COLO668 (cell line): Measurements from ENCODE around the gene FZD1.
A peak's percentile ranks its signal among the peaks of the same experiment; 100 is the strongest.

Experiments
- DNase-seq: peaks from one replicate; lab custom pipeline; 2025; ENCODE audit not compliant: unreplicated experiment; lab: John Stamatoyannopoulos, UW

The FZD1 gene

GRCh38 chr7:91264924-91265681, 870 bp downstream of the FZD1 start:
- peak; percentile 81 for DNase-seq

- DNase-seq, result peak; percentile 67
These were observed 1.4 kb downstream of the FZD1 start for GRCh38 chr7:91265693-91266066.

- peak; percentile 56 for DNase-seq
These were observed 1.9 kb downstream of the FZD1 start for GRCh38 chr7:91266067-91266688.

DNA sequence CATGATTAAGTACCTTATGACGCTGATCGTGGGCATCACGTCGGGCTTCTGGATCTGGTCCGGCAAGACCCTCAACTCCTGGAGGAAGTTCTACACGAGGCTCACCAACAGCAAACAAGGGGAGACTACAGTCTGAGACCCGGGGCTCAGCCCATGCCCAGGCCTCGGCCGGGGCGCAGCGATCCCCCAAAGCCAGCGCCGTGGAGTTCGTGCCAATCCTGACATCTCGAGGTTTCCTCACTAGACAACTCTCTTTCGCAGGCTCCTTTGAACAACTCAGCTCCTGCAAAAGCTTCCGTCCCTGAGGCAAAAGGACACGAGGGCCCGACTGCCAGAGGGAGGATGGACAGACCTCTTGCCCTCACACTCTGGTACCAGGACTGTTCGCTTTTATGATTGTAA, 2.5 kb downstream of the FZD1 start:
- no peak for DNase-seq

- peak; percentile 19 for DNase-seq
These were observed 3.1 kb downstream of the FZD1 start for GRCh38 chr7:91267171-91267955.

DNA sequence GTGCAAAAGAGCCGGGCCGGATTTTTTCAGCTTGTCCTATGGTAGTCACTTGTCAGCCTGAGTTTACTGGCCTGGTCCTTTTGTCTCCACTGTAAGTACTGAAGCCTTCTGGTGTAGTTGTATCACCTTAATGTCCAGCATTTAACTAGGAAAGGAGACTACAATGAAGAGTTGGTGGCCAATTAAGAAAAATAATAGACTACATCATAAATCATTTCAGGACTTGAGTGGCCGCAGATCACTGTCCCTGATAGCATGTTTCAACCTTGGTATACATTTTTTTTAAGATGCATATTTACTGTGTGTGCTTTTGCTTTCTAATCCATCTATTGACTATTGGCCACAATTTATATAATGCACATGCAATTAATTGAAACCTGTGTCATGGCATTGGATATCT, 6.1 kb downstream of the FZD1 start:
- DNase-seq, result no peak

DNA sequence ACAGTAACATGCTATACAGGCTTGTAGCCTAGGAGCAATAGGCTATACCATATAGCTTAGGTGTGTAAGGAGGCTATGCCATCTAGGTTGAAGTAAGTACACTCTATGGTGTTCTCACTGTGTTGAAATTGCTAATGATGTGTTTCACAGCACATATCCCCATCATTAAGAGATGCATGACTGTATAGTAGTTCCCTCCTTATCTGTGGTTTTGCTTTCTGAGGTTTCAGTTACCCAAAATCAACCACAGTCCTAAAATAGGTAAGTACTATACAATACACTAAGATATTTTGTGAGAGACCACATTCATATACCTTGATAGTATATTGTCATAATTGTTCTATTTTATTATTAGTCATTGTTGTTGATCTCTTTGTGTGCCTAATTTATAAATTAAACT, 12.7 kb downstream of the FZD1 start:
- DNase-seq, result no peak

DNA sequence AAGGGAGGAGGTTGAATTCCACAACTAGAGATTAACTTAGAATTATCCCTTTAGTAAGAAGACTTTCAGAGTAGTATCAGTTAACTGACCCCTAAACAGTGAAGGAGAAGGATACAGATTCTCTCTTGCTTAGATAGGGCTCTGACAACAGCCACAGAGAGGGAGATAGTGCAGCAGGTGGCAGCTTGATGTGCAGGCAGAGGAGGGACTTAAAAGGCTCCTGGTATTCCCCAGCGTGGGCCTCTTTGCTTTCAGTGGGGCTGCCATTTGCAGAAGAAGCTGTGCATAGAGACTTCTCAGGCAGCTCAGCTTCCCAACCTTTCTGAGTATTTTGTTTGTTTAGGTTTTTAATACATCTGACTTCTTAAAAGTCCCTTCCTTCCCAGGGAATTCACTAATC, 16.0 kb downstream of the FZD1 start:
- DNase-seq, result no peak

DNA sequence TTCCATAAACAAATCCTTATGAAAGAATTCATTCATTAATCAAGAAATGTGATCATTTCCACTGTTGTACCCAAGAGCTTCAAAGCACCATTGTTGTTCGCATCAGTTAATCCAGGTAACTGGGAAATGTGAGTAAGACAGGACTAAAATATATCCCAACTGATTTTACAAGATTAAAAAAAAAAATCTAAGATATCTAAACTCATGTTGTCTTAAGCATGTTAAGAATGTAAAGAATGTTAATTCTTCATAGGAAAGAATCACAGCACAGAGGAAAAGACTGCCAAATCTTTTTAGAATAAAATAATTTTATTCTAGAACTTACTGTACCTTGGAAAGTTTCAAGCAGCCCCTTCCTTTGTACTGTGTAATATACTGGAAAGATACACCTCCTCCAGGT, 16.4 kb downstream of the FZD1 start:
- no peak for DNase-seq

- DNase-seq, result no peak
These were observed 21.6 kb downstream of the FZD1 start for GRCh38 chr7:91285696-91286355.

DNA sequence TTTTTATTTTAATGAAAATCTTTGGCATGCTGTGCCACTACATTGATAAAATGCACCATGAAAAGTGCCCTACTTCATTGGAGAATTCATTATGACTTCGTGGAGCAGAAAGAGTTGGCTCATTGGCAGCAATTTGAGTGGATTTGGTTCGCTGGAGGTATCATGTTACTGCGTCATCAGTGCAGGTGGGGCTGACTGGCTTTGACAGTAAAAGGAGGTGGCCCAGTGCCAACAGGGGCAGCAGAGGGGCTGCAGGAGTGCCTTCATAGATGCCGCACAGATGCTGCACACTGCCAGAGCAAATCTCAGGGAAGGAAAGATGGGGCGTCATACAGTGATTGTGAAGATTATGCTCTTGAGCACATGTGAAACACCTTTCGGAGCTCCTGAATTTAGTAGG, 22.2 kb downstream of the FZD1 start:
- DNase-seq, result peak; percentile 41

DNA sequence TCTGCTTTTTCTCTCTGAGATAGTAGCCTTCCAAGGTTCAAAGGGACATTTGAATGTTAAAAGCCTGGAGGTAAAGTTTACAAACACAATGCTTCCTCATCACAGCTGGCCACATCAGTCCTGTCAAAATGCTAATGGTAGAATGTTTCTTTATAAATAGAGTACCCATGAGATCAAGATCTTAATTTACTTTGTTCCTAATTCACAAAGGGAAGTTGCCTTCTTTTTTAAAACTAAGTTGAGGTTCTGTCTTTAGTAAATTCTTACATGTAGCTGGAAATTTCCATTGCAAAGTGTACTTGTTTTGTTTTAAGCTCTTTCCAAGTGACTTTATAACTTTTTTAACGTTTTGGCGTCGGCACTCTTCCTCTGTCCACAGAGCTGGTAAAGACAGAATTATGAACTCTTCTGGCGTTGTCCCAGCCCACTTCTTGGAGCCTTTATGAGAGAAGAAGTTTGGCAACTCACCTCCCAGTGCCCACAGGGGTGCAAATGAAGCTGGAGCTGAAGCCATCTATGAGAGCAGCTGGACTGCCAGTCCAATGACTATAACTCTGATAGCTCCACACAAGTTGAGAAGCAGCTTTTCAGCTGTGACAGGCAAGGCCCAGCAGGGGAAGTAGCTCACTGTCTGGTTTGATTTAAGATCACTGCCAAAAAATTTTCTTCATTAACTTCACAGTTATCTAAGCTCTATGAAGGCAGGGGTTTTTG, 23.3 kb downstream of the FZD1 start:
- DNase-seq, result no peak

DNA sequence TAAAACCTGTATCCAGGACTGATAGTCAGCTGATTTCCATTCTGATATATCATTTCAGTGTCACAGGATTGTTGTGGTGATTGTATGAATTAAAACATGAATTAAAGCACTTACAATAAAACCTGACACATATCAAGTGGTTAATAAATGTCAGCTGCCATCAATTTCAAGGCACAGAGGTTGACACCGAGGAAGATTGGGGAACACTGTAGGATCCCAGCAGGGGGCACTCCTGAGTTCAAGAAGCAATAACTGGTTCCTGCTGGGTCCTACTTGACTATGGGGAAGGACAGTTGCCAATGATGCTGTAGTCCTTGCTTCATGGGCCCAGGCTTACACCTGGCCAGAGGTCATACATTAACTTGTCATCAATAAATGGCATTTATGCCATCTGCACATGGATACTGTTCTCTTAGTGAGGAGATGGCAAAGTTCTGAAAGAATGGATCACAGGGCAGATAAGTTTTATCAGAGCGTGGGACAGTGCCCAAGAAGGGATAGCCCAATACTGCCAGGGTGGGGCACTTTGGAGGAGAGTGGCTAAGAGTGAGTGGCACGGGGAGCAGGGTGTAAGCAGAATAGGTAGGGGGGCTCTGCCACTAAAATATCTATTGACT, 24.1 kb downstream of the FZD1 start:
- peak; percentile 50 for DNase-seq

GRCh38 chr7:91289633-91290254, 25.5 kb downstream of the FZD1 start:
- no peak for DNase-seq

DNA sequence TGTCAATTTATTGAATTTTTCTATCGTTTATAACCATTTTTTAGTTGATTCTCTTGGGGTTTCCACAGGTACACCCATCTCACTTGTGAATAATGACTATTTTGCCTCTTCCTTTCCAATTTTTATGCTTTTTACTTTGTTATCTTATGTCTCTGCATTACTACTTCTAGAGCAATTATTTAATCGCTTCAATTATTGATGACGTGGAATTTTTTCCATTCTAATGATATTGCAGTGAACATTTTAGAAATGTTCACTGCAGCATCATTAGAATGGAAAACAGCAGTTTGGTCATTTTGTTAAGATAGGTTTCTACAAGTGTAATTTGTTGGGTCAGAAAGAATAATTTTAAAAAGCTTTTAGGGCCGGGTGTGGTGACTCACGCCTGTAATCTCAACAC, 27.1 kb downstream of the FZD1 start:
- no peak for DNase-seq

DNA sequence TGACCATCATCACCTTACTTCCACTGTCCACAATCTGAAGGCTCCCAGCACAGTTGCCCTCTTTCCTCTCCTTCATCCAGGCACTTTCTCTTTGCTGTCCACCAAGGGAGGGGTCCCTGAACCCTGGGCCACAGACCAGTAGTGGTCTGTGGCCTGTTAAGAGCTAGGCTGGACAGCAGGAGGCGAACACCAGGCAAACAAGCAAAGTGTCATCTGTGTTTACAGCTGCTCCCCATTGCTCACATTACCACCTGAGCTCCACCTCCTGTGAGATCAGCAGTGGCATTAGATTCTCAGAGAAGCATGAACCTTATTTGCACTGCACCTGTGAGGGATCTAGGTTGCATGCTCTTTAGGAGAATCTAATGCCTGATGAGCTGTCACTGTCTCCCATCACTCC, 27.7 kb downstream of the FZD1 start:
- DNase-seq, result peak; percentile 39

DNA sequence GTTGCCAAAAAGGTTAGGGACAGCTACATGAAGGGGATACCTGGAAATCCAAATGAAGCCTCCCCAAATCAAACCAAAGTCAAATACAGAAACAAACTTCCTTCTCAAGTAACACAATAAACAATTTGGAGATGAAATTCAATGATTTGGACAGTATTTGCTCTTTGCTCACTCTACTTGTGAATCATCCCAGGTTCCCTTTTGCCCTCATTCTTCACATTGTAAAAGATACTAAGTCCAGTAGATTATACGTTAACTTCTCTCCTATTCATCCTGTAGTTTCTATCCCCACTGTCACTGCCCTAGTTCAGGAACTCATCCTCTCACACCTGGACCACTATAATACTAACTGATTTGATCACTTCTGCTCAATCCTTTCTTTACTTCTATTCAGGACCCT, 28.3 kb downstream of the FZD1 start:
- no peak for DNase-seq

DNA sequence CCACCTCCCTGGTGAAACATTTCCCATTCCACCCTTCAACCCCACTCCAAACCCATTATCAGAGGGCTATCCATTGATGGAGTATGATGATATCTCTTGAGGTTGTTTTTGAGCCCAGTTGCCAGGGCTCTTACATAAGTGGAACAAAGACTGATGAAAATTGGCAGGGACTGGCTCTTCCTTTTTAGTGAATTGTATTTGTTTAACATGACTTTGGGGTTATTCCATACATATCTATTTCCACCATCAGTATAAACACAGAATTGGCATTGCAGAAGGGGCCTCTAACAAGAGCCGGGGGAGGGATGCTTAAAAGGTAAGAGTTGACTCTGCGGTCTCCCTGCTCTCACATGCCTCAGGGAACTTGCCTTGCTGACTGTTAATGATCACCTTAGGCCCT, 28.9 kb downstream of the FZD1 start:
- no peak for DNase-seq

DNA sequence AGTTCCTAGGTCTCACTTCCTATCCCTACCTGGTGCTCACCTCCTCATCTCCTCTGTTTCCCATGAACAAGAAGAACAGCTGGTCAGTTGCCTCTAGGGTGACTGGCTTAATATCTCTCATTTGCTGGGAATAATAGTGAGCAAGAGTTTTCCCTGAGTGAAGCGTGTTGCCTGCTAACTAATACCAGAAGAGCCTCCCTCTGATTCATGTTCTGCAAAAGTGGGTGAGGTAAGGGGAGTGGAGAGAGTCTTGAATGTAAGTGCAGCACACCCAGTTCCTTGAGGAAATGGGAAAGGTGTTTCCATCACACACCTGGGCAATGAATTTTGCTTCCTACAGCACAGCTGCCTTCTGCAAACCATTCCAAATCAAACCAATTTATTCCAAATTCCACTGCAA, 29.6 kb downstream of the FZD1 start:
- DNase-seq, result no peak

DNA sequence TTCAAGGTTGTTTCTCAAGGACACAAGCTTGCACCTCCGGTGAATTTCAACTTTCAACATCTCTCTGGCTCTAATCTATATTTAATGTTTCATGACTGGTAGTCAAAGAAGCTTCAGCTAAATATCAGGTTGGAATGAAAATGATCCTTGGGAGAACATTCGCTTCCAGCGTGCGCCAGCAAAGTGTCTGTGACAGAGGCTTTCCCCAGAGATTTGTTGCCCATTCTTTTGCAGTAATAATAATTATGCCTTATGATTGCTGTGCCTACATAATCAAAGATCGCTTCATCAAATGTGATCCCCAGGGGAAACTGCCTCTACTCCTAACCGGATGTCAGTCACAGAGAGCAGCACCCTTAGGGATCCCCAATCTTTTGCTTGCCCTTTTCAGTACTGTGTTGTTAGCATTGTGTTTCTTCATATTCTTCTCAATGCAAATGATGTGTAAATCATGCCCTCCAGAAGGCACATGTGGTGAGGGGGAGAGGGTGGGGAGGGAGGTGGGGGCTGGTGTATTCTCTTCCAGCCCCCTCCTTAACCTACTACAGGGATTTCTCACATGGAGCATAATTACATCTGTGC, 30.5 kb downstream of the FZD1 start:
- no peak for DNase-seq
